Stimulated activated CD8-positive, alpha-beta memory T cell treated with anti-CD3 and anti-CD28 coated beads, Interleukin-12 subunit alpha, Interleukin-12 subunit beta, amount 100 ng/mL, for 24 hours (primary cell): ENCODE measurements around the gene PDSS2.
"Not testable (repeated sequence)": the region's sequence is repeated elsewhere in the genome, so short reads cannot be mapped to it uniquely, and the experiment has no call there.

Experiments used
- DNase-seq: peaks from one replicate; pipeline ENCODE4 v3.0.0-alpha.2; 2020; ENCODE audit errors: extremely low read depth

The PDSS2 gene

GRCh38 chr6:107319906-107320530, 139.3 kb downstream of the PDSS2 start:
- no peak for DNase-seq

- DNase-seq, result no peak
Observed at GRCh38 chr6:107318100-107318736, 141.1 kb downstream of the PDSS2 start.

DNA sequence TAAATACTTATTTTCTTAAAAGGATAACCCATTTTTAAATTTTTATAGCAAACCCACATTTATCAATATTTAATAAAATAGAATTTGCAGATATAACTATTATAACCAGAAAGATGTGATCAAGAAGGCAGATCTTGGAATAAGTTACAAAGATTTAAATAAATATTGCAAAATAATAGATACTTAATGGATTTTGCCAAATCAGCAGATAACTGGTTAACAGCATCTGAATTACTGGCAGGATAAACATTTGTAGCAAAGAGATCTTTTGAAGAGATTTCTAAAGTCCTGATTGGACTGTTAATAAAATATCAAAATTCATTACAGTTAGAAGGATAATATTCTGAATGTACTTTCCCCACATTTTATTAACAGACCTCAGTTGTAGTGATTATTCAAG, 144.2 kb downstream of the PDSS2 start:
- no peak for DNase-seq

GRCh38 chr6:107314531-107314939, 144.8 kb downstream of the PDSS2 start:
- DNase-seq, result no peak

DNA sequence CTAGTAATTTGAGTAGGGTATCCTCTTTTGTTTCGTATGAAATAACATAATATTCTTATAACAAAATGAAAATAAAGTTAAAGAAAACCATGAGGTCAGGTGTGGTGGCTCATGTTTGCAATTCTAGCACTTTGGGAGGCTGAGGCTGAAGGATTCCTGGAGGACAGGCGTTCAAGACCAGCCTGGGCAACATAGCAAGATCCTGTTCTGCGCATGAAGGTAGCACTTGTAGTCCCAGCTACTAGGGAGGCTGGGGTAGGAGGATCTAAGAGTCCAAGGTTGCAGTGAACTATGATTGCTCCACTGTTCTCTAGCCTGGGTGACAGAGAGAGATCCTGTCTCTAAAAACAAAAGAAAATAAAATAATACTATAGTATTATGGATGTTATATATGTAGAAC, 145.6 kb downstream of the PDSS2 start:
- DNase-seq, result no peak

GRCh38 chr6:107310362-107310761, 149.0 kb downstream of the PDSS2 start:
- no peak for DNase-seq

GRCh38 chr6:107308677-107309076, 150.7 kb downstream of the PDSS2 start:
- DNase-seq, result no peak

GRCh38 chr6:107305994-107306393, 153.4 kb downstream of the PDSS2 start:
- not testable (repeated sequence) for DNase-seq

GRCh38 chr6:107305391-107305790, 154.0 kb downstream of the PDSS2 start:
- DNase-seq, result no peak

GRCh38 chr6:107304421-107305025, 154.8 kb downstream of the PDSS2 start:
- DNase-seq, result peak; percentile 3

DNA sequence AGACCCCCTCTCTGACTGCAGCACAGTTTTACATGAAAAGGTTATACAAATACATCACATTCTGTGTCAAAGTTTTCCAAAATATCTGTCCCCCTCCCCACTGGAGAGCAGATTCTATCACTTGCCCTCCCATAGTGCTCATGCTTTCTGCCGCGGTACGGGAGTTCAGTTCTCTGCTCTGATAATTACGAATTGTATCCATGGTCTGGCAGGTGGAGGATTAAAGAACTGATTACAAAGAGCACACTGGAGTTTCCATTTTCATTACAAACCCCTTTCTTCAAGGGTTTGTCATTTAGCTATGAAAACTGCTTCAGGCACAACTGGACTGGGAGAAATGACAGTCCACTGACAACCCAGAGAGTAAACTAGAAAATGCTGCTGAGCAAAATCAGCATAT, 166.0 kb downstream of the PDSS2 start:
- no peak for DNase-seq

DNA sequence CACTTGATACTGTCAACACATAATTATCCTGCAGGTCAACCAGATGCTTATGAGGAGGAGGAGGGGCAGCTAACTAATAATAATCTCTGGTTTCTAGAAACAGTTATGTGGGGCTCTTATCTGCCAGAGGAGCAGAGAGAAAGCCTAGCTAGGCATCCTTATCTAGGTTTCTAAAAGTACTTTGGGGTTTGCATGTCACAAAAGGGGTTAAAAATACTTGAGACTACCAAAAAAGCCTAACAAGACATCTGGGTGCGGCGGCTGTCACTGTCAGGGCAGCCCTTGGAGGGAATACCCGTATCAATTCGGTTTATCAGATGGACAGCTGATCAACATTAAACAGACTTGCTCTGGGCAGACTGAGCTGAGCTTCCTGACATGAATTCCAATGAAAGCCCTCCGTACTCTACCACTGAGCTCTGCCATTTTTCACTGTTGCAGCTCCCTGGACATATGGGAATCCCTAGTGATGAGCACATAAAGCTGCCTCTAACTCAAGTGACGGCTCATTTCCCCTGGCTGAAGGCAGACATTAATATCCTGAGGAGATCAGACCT, 166.6 kb downstream of the PDSS2 start:
- DNase-seq, result no peak

GRCh38 chr6:107290491-107290890, 168.9 kb downstream of the PDSS2 start:
- no peak for DNase-seq

- DNase-seq, result not testable (repeated sequence)
Observed at GRCh38 chr6:107289258-107289657, 170.1 kb downstream of the PDSS2 start.

DNA sequence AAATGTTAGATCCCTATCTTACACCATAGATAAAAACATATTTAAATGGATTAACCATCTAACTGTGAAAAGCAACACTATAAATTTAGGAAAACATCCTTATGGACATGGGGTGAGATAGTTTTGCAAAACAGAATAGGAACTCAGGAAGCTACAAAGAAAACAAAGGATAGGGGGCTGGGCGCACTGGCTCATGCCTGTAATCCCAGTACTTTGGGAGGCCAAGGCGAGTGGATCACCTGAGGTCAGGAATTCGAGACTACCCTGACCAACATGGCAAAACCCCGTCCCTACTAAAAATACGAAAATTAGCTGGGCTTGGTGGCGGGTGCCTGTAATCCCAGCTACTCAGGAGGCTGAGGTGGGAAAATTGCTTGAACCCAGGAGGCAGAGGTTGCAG, 173.7 kb downstream of the PDSS2 start:
- not testable (repeated sequence) for DNase-seq

GRCh38 chr6:107284805-107285204, 174.6 kb downstream of the PDSS2 start:
- no peak for DNase-seq

DNA sequence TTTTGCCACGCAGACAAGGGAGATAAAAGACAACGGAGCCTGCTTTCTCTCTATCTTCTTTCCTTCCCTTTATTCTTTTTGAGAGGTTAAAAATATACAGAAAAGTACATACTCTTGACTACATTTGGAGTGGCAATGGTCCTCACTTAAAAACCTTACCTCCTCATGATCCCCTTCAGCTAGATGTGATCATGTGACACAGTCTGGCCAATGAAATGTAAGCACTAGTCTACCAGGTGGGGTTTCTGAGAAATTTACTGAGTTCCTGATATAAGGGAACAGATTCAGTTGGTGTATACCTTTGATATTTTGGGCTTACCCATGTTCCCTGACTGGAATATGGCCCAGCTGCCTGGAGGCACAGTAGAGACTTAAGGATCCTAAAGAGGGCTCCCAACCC, 178.6 kb downstream of the PDSS2 start:
- no peak for DNase-seq

GRCh38 chr6:107280001-107280400, 179.4 kb downstream of the PDSS2 start:
- DNase-seq, result not testable (repeated sequence)

DNA sequence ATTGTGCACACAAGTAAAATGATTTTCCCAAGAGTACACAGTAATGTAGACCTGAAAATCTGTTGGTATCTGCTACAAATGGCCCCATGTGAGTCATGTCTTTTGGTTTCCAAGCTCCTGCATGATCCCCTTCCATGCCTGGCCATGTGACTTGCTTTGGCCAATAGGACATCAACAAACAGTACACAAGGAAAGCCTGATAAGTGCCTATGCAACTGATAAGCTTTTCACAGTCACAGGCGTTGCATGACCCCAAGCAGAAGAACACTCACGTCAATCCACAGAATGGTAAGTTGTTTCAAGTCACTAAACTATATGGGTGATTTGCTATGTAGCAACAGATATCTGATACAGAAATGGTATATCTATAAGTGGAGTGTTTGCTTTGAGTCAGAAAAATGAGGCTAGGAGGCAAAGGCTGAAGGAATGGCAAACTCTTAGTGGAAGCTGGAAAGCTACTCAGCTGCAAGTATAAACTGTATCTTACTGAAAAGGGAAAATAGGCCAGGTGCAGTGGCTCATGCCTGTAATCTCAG, 184.0 kb downstream of the PDSS2 start:
- no peak for DNase-seq

DNA sequence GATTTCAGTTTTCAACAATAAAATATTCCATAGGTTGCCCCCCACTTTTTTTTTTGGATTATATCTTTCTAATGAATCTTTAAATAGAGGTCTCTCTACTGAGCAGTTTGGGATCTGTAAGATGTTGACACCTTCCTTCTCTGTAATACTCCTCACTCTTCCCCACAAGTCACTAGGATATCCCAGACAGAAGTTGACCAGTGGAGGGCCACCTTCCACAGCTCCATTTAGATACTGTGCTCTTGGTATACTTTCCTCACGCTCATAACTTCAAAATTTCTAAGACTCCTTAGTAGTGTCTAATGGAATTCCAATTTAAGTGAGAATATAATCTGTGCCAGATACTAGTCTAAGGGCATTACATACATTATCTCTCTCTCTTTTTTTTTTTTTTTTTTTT, 185.1 kb downstream of the PDSS2 start:
- DNase-seq, result no peak

DNA sequence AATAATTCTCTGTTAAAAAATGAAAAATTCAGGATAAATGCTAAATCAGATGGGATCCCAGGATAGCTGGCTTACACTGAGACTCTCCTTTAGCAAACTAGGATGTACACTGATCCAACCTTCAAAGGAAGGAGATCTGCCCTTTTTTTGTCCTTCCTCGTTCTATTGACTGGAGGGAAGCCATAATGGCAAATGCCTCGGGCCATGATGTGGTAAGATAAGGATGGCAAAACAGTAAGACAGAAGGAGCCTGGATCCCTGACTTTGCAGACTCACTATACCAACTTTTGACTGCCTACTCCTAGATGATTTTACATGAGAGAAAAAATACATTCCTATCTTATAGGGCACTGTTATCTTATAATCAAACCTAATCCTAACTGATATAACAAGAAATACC, 187.1 kb downstream of the PDSS2 start:
- no peak for DNase-seq

DNA sequence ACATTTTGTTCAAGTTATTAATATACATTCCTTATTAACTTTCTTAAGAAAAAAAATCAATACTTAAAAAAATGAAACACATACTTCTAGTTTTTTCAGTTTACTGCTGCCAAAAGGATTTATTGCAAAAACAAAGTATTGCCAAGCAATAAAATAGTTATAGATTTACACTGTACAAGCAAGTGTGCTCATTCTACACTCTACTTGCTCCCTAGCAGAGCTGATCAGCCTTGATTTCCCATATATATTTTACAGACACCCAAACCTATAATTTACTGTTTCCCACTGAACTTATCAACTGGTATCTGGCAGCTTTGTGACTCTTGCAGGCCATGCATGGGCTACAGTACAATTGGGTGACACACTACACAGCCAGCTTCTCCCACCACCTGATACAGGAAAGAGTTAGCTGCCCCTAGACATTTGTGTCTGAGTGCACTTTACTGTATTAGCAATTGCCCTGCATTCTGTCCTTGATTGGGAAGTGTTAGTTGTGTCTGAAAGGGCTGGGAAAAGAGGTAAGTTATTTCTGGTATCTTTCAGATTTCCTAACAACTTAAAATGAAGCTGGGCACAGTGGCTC, 188.1 kb downstream of the PDSS2 start:
- no peak for DNase-seq
